ENCODE results near the gene EXD3. TPM values are rescaled to one million over a fixed set of nuclear protein-coding genes. Genes with fewer than 3 reads are reported as not detected.

The EXD3 gene
- total RNA-seq, 1 donor from 2014 or later = 9.2 TPM

DNA sequence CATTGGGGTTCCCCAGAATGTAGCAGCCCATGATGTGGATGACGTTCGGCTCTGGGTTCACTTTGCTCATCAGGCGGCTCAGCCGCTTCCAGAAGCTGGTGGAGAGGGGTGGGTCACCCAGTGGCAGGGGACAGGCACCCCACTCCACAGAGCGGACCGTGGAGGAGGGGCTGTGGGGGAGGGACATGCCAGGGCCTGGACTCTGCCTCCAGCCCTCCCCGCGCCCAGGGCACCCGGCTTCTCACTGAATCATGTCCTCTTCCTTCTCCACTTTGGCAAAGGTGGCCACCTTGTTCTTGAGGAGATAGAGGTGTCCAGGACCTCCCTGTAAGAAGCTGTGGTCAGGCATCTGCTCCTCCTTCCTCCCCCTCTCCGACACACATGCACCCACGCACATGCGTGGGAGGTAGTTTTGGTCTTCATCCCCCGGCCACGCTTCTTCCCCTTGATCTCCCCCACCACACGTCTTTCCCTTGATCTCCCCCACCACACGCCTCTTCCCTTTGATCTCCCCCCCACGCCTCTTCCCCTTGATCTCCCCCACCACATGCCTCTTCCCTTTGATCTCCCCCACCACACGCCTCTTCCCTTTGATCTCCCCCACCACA lies 27.1 kb upstream of the EXD3 start:
- intact Hi-C loops (cut with micrococcal nuclease) = no loop called here

GRCh38 chr9:137449081-137449844 lies 26.3 kb upstream of the EXD3 start:
- Histone ChIP-seq H3K4me3 (no peak overlapping the region), H3K9me3 (replicated peaks) (no peaks in the 10 kb centered on the region), H3K4me1 (peaks cover 11% of the 10 kb centered on the region), H3K27ac (replicated peaks) (no peak overlapping the region), H3K36me3 (peaks cover 22% of the 10 kb centered on the region), H3K27me3 (ENCODE audit: low read depth) (peaks cover 8% of the 10 kb centered on the region)
- TF ChIP-seq, protein P1, sequence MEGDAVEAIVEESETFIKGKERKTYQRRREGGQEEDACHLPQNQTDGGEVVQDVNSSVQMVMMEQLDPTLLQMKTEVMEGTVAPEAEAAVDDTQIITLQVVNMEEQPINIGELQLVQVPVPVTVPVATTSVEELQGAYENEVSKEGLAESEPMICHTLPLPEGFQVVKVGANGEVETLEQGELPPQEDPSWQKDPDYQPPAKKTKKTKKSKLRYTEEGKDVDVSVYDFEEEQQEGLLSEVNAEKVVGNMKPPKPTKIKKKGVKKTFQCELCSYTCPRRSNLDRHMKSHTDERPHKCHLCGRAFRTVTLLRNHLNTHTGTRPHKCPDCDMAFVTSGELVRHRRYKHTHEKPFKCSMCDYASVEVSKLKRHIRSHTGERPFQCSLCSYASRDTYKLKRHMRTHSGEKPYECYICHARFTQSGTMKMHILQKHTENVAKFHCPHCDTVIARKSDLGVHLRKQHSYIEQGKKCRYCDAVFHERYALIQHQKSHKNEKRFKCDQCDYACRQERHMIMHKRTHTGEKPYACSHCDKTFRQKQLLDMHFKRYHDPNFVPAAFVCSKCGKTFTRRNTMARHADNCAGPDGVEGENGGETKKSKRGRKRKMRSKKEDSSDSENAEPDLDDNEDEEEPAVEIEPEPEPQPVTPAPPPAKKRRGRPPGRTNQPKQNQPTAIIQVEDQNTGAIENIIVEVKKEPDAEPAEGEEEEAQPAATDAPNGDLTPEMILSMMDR (IDR thresholded peaks at IDR 0.05; ENCODE audit: borderline replicate concordance) = no peak
- intact Hi-C loops (cut with micrococcal nuclease) = no loop called here
- no peak for DNase-seq

More for the DNA sequence above, 27.1 kb upstream of the EXD3 start:
- TF ChIP-seq, protein P1 (IDR thresholded peaks at IDR 0.05; ENCODE audit: borderline replicate concordance) = no peak
- H3K4me1 ChIP-seq = peaks cover 17% of the 10 kb centered on the region
- no peak for DNase-seq
- H3K4me3 ChIP-seq = no peak overlapping the region
- peaks cover 22% of the 10 kb centered on the region for H3K36me3 ChIP-seq
- H3K27me3 ChIP-seq (ENCODE audit: low read depth) = no peaks in the 10 kb centered on the region
- no peak overlapping the region for H3K27ac ChIP-seq (replicated peaks)
- no peaks in the 10 kb centered on the region for H3K9me3 ChIP-seq (replicated peaks)

DNA sequence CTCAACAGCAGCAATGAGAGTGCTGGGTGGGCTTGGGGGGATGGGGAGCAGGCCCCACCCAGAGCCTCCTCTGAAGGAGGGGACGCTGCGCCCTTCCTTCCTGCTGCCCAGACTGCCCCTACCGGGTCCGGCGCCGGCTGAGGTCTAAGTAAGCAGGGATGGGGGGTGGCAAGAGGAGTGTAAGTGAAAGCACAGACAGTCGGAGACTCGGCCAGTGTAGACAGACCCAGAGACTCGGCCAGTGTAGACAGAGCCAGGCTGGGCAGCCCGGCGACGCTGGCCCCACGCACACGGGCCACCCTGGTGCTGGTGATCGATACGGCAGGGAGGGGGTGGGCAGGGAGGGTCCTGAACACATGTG lies 25.6 kb upstream of the EXD3 start:
- H3K27ac ChIP-seq (replicated peaks) = no peak overlapping the region
- peaks cover 22% of the 10 kb centered on the region for H3K36me3 ChIP-seq
- intact Hi-C loops (cut with micrococcal nuclease) = no loop called here
- H3K9me3 ChIP-seq (replicated peaks) = no peaks in the 10 kb centered on the region
- H3K4me3 ChIP-seq = no peak overlapping the region
- H3K27me3 ChIP-seq (ENCODE audit: low read depth) = peaks cover 14% of the 10 kb centered on the region
- DNase-seq = no peak
- H3K4me1 ChIP-seq = peaks cover 7% of the 10 kb centered on the region
- TF ChIP-seq, protein P1 (IDR thresholded peaks at IDR 0.05; ENCODE audit: borderline replicate concordance) = no peak

GRCh38 chr9:137447722-137448601 lies 25.0 kb upstream of the EXD3 start:
- Histone ChIP-seq H3K9me3 (replicated peaks) (no peaks in the 10 kb centered on the region), H3K36me3 (peaks cover 19% of the 10 kb centered on the region), H3K4me1 (peaks cover 4% of the 10 kb centered on the region), H3K27me3 (ENCODE audit: low read depth) (peaks cover 21% of the 10 kb centered on the region), H3K27ac (replicated peaks) (no peak overlapping the region), H3K4me3 (no peak overlapping the region)
- TF ChIP-seq, protein P1 (IDR thresholded peaks at IDR 0.05; ENCODE audit: borderline replicate concordance) = no peak
- no peak for DNase-seq
- intact Hi-C loops (cut with micrococcal nuclease) = no loop called here

GRCh38 chr9:137446851-137447471 lies 24.0 kb upstream of the EXD3 start:
- TF ChIP-seq, protein P1 (IDR thresholded peaks at IDR 0.05; ENCODE audit: borderline replicate concordance) = no peak
- Histone ChIP-seq H3K27ac (replicated peaks) (no peak overlapping the region), H3K27me3 (ENCODE audit: low read depth) (peaks cover 31% of the 10 kb centered on the region), H3K9me3 (replicated peaks) (no peaks in the 10 kb centered on the region), H3K36me3 (peaks cover 11% of the 10 kb centered on the region), H3K4me3 (no peak overlapping the region), H3K4me1 (peaks cover 5% of the 10 kb centered on the region)
- intact Hi-C loops (cut with micrococcal nuclease) = no loop called here
- DNase-seq = no peak

All from left ventricle myocardium inferior (tissue), 1 donor.